Upper lobe of right lung (tissue), 1 donor: ENCODE measurements around the gene SLC13A1. TPM values are rescaled to one million over a fixed set of nuclear protein-coding genes. Genes with fewer than 3 reads are reported as not detected.
"Not testable (repeated sequence)": the region's sequence is repeated elsewhere in the genome, so short reads cannot be mapped to it uniquely, and the experiment has no call there.

ENCODE experiments used
- ATAC-seq: fragments of 200-7000 bp; cut with Tn5 transposase; one replicate; pipeline ENCODE4 v1.9.1; 2020; ENCODE audit warnings: mild to moderate bottlenecking, moderate library complexity
- DNase-seq: peaks from one replicate; pipeline ENCODE4 v3.0.0-alpha.2; 2020
- H3K27ac ChIP-seq: fragments of 200-600 bp; one replicate; pipeline ENCODE4 v1.8.0; 2022
- H3K27me3 ChIP-seq: fragments of 200-600 bp; one replicate; pipeline ENCODE4 v1.8.0; 2022; ENCODE audit warnings: mild to moderate bottlenecking
- H3K36me3 ChIP-seq: fragments of 200-600 bp; one replicate; pipeline ENCODE4 v1.8.0; 2022
- H3K4me1 ChIP-seq: fragments of 200-600 bp; one replicate; pipeline ENCODE4 v1.8.0; 2022
- H3K4me3 ChIP-seq: fragments of 200-600 bp; one replicate; pipeline ENCODE4 v1.8.0; 2022; ENCODE audit warnings: mild to moderate bottlenecking
- H3K9me3 ChIP-seq: fragments of 200-600 bp; one replicate; pipeline ENCODE4 v1.8.0; 2022
- CTCF ChIP-seq: fragments of 200-600 bp; IDR thresholded peaks from one replicate; pipeline ENCODE4 v1.8.0; 2022; ENCODE audit warnings: antibody characterized with exemption
- intact Hi-C: fragments of 100-400 bp; cut with DNase I; formaldehyde crosslinking; loops from one replicate; pipeline ENCODE4 v1.11.0; 2022
- total RNA-seq: library from RNA; stranded (reverse); fragmentation: NEBNext Ultra II Directional; extraction: Animal tissue kit (Norgen Biotek cat#: 25700); gene quantifications from one replicate; pipeline ENCODE4 v1.2.1, GENCODE V29; 2021
- donor health status: DM: no; HTN: yes; CAD: no; lungs with severe emphysema.

SLC13A1 gene
- total RNA-seq, 1 donor from 2014 or later, result not detected

- Histone ChIP-seq H3K4me1 (no peaks in the 10 kb centered on the region), H3K9me3 (no peaks in the 10 kb centered on the region), H3K27ac (no peak overlapping the region), H3K36me3 (no peaks in the 10 kb centered on the region), H3K4me3 (no peak overlapping the region), H3K27me3 (no peaks in the 10 kb centered on the region)
- ATAC-seq, result no peak
- no peak for TF ChIP-seq CTCF
- no peak for DNase-seq
- intact Hi-C loops, result no loop called here
Measured at GRCh38 chr7:123230603-123231002, 30.8 kb upstream of the SLC13A1 start.

- TF ChIP-seq CTCF, result no peak
Measured at GRCh38 chr7:123230147-123230546, 30.4 kb upstream of the SLC13A1 start.

GRCh38 chr7:123229426-123229825 is 29.7 kb upstream of the SLC13A1 start:
- TF ChIP-seq CTCF, result no peak
- H3K9me3 ChIP-seq, result no peaks in the 10 kb centered on the region

More at GRCh38 chr7:123230147-123230546, 30.4 kb upstream of the SLC13A1 start:
- no peak for DNase-seq
- Histone ChIP-seq H3K36me3 (no peaks in the 10 kb centered on the region), H3K4me3 (no peak overlapping the region), H3K27ac (no peak overlapping the region), H3K27me3 (no peaks in the 10 kb centered on the region), H3K4me1 (no peaks in the 10 kb centered on the region), H3K9me3 (no peaks in the 10 kb centered on the region)
- ATAC-seq, result no peak
- intact Hi-C loops, result no loop called here

GRCh38 chr7:123227666-123228065 is 27.9 kb upstream of the SLC13A1 start:
- H3K4me3 ChIP-seq, H3K9me3 ChIP-seq, H3K4me1 ChIP-seq, DNase-seq, H3K27me3 ChIP-seq, intact Hi-C loops, H3K36me3 ChIP-seq, H3K27ac ChIP-seq, ATAC-seq: not testable (repeated sequence)

More at GRCh38 chr7:123229426-123229825, 29.7 kb upstream of the SLC13A1 start:
- Histone ChIP-seq H3K36me3 (no peaks in the 10 kb centered on the region), H3K4me1 (no peaks in the 10 kb centered on the region), H3K4me3 (no peak overlapping the region), H3K27me3 (no peaks in the 10 kb centered on the region), H3K27ac (no peak overlapping the region)
- DNase-seq (no peak), ATAC-seq (no peak)
- intact Hi-C loops, result no loop called here

- Histone ChIP-seq H3K4me1 (no peaks in the 10 kb centered on the region), H3K9me3 (no peaks in the 10 kb centered on the region), H3K27me3 (no peaks in the 10 kb centered on the region), H3K36me3 (no peaks in the 10 kb centered on the region), H3K4me3 (no peak overlapping the region), H3K27ac (no peak overlapping the region)
- no peak for DNase-seq
- no peak for TF ChIP-seq CTCF
- no peak for ATAC-seq
- intact Hi-C loops, result no loop called here
Measured at GRCh38 chr7:123220396-123220795, 20.6 kb upstream of the SLC13A1 start.

GRCh38 chr7:123218866-123219265 is 19.1 kb upstream of the SLC13A1 start:
- no peak for ATAC-seq
- H3K27ac ChIP-seq, result no peak overlapping the region

More at GRCh38 chr7:123218866-123219265, 19.1 kb upstream of the SLC13A1 start:
- no peak for DNase-seq
- no peak for TF ChIP-seq CTCF
- H3K27me3 ChIP-seq, result no peaks in the 10 kb centered on the region
- H3K4me3 ChIP-seq, result no peak overlapping the region
- H3K9me3 ChIP-seq, result no peaks in the 10 kb centered on the region
- no peaks in the 10 kb centered on the region for H3K36me3 ChIP-seq
- no peaks in the 10 kb centered on the region for H3K4me1 ChIP-seq
- intact Hi-C loops, result no loop called here
